GM19372 (cell line): ENCODE measurements around the gene FBLL1.
"Not testable (repeated sequence)": the region's sequence is repeated elsewhere in the genome, so short reads cannot be mapped to it uniquely, and the experiment has no call there.

Experiments used
- ATAC-seq: cut with Tn5 transposase; IDR thresholded peaks from one replicate; pipeline ENCODE4 v1.9.1; 2021; ENCODE audit warnings: mild to moderate bottlenecking, low read depth, moderate library complexity; ENCODE audit not compliant: unreplicated experiment

Gene FBLL1

DNA sequence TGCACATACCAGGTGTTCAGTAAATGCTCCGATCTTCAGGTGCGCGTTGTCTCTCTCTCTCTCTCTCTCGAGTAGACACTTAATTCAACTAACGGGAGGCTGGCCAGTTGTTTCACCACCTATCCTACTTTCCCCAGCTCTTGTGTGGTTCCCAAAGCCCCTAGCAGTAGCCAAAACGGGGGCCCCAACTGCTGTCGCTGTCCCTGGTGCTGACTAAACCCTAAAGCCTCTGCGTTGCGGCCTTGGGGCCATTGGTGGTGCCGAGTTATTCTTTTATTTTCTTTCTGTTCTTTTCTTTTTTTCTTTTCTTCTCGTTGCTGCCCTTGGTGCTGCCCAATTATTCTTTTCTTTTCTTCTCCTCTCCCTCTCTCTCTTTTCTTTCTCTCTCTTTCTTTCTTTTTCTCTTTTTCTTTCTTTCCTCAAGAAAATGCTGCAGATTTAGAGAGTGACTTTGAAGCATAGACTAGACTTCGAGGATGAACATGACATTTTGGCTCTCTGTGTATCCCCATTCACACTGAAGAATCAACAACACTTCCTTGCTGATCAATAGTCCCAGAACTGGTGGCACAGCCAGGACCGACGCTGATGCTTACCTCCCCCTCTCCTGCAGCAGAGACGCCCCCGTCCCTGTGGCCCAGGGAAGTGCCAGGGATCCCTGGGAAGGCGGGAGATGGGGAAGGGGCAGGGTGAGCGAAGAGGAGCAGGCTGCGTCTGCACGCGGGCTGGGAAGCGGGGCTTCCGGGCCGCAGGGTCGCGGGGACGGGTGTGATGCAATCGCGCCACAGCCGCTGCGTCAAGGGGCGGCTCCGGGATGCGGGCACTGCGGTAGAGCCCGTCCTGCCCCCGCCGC, at the start of gene FBLL1:
FBLL1 (plus strand) TSS at position 785 of the 853 bp plus-strand sequence. CDS start 200 bp downstream, outside the sequence.
- ATAC-seq: no peak

- ATAC-seq: no peak
Observed at GRCh38 chr5:168480601-168481000, 48.5 kb upstream of the FBLL1 start.

DNA sequence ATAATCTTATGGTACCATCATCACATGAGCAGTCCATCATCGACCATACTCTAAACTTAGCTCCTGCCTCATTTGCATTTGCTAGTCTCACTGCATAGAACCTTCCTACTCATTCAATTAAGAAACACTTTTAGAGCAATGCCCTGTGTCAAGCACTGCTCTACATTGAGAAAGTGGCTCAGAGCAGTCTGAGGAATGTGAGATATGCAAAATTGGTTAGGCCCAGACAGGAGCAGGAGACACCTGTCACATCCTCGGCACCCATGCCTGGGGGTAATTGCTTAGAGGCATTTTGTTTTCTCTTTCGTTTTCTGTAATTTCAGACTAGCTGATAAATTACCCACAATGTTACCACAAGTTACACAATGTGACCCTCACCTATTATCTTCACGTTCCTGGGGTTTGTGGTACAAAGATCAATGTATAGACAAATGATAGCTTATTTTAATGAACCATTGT, 47.7 kb upstream of the FBLL1 start:
- peak; percentile 68 for ATAC-seq

DNA sequence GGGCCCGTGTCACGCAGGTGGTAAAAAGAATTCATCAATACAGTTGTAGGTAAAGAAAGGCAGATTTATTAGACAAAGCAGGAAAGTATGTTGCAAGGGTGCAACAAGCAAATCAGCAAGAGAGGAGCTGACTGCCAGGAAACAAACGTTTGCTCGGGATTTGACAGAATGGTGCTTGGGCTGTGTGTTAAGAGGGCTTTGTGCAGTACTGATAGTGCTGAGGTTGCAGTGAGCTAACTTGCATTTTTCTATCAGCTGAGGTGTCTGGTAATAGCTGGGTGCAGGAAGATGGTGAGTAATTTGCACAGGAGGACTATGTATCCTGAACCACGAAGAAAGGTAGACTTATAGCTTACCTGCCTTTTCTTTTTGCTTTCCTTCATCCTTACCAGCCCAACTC, 46.7 kb upstream of the FBLL1 start:
- no peak for ATAC-seq

DNA sequence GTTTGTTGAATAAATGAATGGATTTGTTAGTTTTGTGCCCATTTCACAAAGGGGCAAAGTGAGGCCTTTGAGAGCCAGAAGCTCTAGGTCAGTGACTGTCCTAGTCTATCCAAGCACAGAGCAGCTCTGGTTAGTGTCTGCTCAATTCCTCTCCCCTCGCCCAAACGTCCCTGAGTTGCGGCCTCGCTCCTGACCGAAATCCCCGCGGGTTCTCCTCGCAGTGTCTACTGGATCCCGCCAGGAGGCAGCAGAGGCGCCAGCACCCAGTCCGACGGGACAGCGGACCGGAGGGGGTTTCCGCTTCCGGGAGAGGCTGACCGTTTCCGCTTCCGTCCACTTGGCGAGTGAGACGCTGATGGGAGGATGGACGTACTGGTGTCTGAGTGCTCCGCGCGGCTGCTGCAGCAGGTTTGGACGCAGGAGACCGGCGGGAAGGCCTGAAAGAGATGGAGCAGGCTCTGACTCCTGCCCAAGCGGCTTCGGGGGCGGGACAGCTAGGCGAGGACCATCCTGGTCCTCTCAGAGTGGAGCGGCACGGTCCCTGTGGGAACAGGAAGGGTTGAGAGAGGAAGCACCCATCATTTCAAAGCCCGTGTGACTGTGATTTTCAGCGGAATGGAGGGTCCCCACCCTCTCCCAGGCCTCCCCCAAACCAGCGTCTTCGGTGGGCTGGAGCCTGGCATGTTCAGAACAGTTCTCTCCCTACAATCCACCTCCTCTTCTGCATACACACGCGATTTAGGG, 42.8 kb upstream of the FBLL1 start, which contains the start of gene RARS1:
RARS1 (plus strand) TSS at position 336 of the 744 bp plus-strand sequence; CDS start at position 364, 28 bp downstream.
- peak; percentile 90 for ATAC-seq

GRCh38 chr5:168489059-168489458, 40.0 kb upstream of the FBLL1 start:
- no peak for ATAC-seq

GRCh38 chr5:168494057-168494555, 35.0 kb upstream of the FBLL1 start:
- no peak for ATAC-seq

GRCh38 chr5:168502563-168503237, 26.4 kb upstream of the FBLL1 start:
- no peak for ATAC-seq

GRCh38 chr5:168513861-168514428, 15.2 kb upstream of the FBLL1 start:
- no peak for ATAC-seq

DNA sequence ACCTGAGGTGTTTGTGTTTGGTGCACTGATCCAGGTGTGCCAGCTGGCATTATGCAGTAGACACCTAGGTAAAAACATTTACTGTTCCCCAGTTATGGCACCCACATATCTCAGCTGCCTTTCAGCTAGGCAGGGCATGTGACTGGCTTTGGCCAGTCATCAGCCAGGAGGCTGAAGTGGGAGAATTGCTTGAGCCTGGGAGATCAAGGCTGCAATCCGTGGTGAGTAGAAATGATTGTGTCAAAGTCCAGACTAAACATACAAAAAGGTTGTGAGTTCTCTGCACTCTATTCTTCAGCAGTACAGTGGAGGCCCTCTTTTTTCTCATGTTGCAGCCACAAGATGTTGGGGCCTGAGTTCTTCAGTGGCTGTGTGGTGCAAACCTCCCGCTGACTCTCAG, 3.2 kb upstream of the FBLL1 start:
- no peak for ATAC-seq

DNA sequence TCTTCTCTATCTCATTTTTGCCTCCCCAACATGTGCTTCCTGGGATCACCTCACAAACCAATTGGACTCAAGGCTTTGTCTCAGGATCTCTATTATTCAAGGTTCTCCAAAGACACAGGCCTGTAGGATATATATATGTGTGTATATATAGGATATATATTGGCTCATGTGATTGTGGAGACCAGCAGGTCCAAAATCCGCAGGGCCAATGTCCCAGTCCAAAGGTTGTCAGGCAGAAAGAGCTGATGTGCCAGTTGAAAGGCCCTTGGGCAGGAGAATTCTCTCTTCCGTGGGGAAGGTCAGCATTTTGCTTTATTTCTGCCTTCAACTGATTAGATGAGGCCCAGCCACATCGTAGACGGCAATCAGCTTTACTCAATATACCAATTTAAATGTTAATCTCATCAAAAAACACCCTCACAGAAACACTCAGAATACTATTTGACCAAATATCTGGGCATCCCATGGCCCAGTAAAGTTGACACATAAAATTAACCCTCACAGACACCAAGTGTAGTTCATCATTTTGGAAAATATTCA, 1.3 kb upstream of the FBLL1 start:
- ATAC-seq: no peak

GRCh38 chr5:168529374-168530234, 499 bp downstream of the FBLL1 start:
- ATAC-seq: no peak

GRCh38 chr5:168530621-168531150, 1.6 kb downstream of the FBLL1 start:
- ATAC-seq: no peak

GRCh38 chr5:168531191-168531590, 2.1 kb downstream of the FBLL1 start:
- ATAC-seq: no peak

DNA sequence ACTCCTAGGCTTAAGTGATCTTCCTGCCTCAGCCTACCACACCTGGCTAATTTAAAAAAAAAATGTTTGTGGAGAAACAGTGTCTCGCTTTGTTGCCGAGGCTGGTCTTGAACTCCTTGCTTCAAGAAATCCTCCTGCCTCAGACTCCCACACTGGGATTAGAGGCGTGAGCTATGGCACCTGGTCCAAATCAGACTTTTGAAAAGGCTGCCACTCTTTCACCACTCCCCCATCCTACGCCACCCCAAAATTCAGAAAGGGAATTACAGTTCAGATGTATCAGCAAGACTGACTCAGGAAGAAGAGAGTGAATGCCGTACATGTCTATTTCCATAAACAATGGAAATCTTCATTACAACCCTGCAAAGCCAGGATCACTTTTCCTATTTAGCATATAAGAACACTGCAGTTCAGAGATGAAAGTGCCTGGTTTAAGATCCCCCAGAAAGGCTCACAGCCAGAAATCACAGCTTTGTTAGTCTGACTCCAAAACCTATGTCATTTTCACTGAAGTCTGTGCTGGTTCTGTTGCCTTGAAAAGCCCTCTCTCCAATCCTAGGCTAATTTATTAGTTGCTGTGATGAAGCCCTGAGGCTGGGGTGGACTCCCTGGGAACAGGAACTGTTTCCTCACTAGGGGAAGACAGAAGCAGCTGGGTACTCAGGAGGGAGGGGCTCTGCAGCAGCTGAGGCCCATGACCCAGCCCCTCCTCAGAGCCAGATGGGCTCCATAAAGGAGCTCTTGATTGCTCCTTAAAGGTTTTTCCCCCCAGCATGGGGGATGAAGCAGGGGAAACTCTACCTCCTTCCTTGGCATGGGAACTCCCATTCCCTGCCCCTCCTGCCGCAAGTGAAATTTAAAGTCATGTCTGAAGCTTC, 3.1 kb downstream of the FBLL1 start:
- no peak for ATAC-seq

DNA sequence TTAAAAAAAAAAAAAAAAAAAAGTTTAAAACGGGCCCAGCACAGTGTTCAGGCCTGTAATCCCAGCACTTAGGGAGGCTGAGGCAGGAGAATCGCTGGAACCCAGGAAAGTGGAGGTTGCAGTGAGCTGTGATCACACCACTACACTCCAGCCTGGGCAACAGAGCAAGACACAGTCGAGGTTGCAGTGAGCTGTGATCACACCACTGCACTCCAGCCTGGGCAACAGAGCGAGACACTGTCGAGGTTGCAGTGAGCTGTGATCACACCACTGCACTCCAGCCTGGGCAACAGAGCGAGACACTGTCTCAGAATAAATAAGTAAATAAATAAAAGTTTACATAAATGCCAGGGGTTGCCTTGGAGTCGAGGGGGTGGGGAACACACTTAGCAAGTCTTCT, 5.2 kb downstream of the FBLL1 start:
- not testable (repeated sequence) for ATAC-seq

DNA sequence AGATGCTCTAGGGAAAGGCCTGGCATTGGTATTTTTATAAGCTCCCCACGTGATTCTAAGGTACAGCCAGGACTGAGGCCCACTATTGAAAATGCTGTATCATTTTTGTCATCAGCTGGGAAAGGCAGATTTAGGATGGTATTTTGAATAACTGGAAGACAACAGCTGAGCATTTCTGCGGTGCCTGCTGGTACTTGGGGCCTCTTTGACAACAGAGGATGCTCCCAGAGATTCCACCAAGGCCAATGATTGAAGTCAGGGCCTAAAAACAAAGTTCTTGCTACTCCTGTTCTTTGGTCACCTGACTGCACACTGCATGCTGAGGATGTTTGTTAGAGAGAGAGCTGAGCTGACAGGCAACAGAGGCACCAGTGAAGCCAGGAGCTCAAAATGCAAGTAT, 8.1 kb downstream of the FBLL1 start:
- no peak for ATAC-seq

GRCh38 chr5:168549554-168549953, 20.4 kb downstream of the FBLL1 start:
- no peak for ATAC-seq
